HG02981 (cell line): ENCODE results near the gene CD82.
A peak's percentile ranks its signal among the peaks of the same experiment; 100 is the strongest.
"Not testable (repeated sequence)": the region's sequence is repeated elsewhere in the genome, so short reads cannot be mapped to it uniquely, and the experiment has no call there.

Source experiments
- ATAC-seq: cut with Tn5 transposase; IDR thresholded peaks from one replicate; pipeline ENCODE4 v1.9.1; 2021; ENCODE audit warnings: mild to moderate bottlenecking, moderate library complexity; ENCODE audit not compliant: unreplicated experiment

Gene CD82

GRCh38 chr11:44559207-44559939 lies 6.1 kb upstream of the CD82 start:
- peak; percentile 75 for ATAC-seq

- ATAC-seq: not testable (repeated sequence)
Measured at GRCh38 chr11:44559940-44560300, 5.5 kb upstream of the CD82 start.

GRCh38 chr11:44561275-44561805 lies 4.1 kb upstream of the CD82 start:
- ATAC-seq: no peak

GRCh38 chr11:44561964-44562734 lies 3.3 kb upstream of the CD82 start:
- ATAC-seq: no peak

GRCh38 chr11:44562845-44563460 lies 2.5 kb upstream of the CD82 start:
- no peak for ATAC-seq

- ATAC-seq: no peak
Measured at GRCh38 chr11:44563711-44564110, 1.8 kb upstream of the CD82 start.

GRCh38 chr11:44564166-44564565 lies 1.3 kb upstream of the CD82 start:
- no peak for ATAC-seq

GRCh38 chr11:44564670-44565210 lies 723 bp upstream of the CD82 start:
- ATAC-seq: no peak

- ATAC-seq: no peak
Measured at GRCh38 chr11:44565953-44566949, 788 bp downstream of the CD82 start.

GRCh38 chr11:44566952-44567875 lies 1.8 kb downstream of the CD82 start:
- no peak for ATAC-seq

GRCh38 chr11:44567876-44568256 lies 2.4 kb downstream of the CD82 start:
- no peak for ATAC-seq

GRCh38 chr11:44568331-44568657 lies 2.8 kb downstream of the CD82 start:
- ATAC-seq: no peak

GRCh38 chr11:44568658-44569473 lies 3.4 kb downstream of the CD82 start:
- ATAC-seq: peak; percentile 37

- no peak for ATAC-seq
Measured at GRCh38 chr11:44570411-44571155, 5.1 kb downstream of the CD82 start.

GRCh38 chr11:44571871-44572270 lies 6.4 kb downstream of the CD82 start:
- no peak for ATAC-seq

GRCh38 chr11:44572436-44572835 lies 7.0 kb downstream of the CD82 start:
- ATAC-seq: no peak

GRCh38 chr11:44572884-44573283 lies 7.4 kb downstream of the CD82 start:
- ATAC-seq: no peak

- ATAC-seq: no peak
Measured at GRCh38 chr11:44573333-44573732, 7.9 kb downstream of the CD82 start.
